RPMI8226 (cell line): ENCODE results near the gene TUBB4B.

ENCODE experiments used
- DNase-seq: peaks from one replicate; pipeline ENCODE4 v3.0.0-alpha.2; 2015

TUBB4B gene

GRCh38 chr9:137273611-137274320 is 32.7 kb downstream of the TUBB4B start:
- peak; percentile 82 for DNase-seq

- no peak for DNase-seq
Measured at GRCh38 chr9:137275203-137275587, 34.1 kb downstream of the TUBB4B start.

- no peak for DNase-seq
Measured at GRCh38 chr9:137275588-137276472, 34.7 kb downstream of the TUBB4B start.

- DNase-seq: peak; percentile 95
Measured at GRCh38 chr9:137276473-137277328, 35.6 kb downstream of the TUBB4B start.

- DNase-seq: peak; percentile 94
Measured at GRCh38 chr9:137277329-137278041, 36.4 kb downstream of the TUBB4B start, which contains the start of gene TOR4A. TSS of gene TOR4A (plus strand) at chr9:137277726. CDS start at chr9:137278690, 964 bp downstream.

GRCh38 chr9:137278061-137278701 is 37.1 kb downstream of the TUBB4B start:
- no peak for DNase-seq

GRCh38 chr9:137278721-137279711 is 37.9 kb downstream of the TUBB4B start:
- DNase-seq: no peak

GRCh38 chr9:137279741-137280473 is 38.8 kb downstream of the TUBB4B start:
- no peak for DNase-seq

- no peak for DNase-seq
Measured at GRCh38 chr9:137280474-137281344, 39.6 kb downstream of the TUBB4B start.

GRCh38 chr9:137281345-137282116 is 40.4 kb downstream of the TUBB4B start:
- DNase-seq: no peak

GRCh38 chr9:137286975-137287383 is 45.9 kb downstream of the TUBB4B start:
- peak; percentile 87 for DNase-seq

GRCh38 chr9:137293094-137293481 is 52.0 kb downstream of the TUBB4B start:
- DNase-seq: no peak
